UCSD-AML1 (cell line): ENCODE data around the gene APLN.

Source experiments
- DNase-seq: peaks from one replicate; lab custom pipeline; 2025; ENCODE audit not compliant: unreplicated experiment; lab: John Stamatoyannopoulos, UW

APLN gene

GRCh38 chrX:129654652-129655546 is at the start of gene APLN:
TSS of gene APLN (minus strand) at chrX:129654956. CDS start at chrX:129654630, 326 bp downstream.
- no peak for DNase-seq

- no peak for DNase-seq
These were observed 49.7 kb upstream of the APLN start for GRCh38 chrX:129704491-129704890.

GRCh38 chrX:129701624-129702069 is 46.9 kb upstream of the APLN start:
- DNase-seq: no peak

- DNase-seq: no peak
These were observed 45.8 kb upstream of the APLN start for GRCh38 chrX:129700536-129700935.

GRCh38 chrX:129698150-129698549 is 43.4 kb upstream of the APLN start:
- DNase-seq: no peak

GRCh38 chrX:129697204-129697829 is 42.6 kb upstream of the APLN start:
- no peak for DNase-seq

GRCh38 chrX:129696463-129697155 is 41.9 kb upstream of the APLN start:
- DNase-seq: no peak

- DNase-seq: no peak
These were observed 41.2 kb upstream of the APLN start for GRCh38 chrX:129695937-129696336.

- DNase-seq: no peak
These were observed 40.8 kb upstream of the APLN start for GRCh38 chrX:129695535-129695934.

- DNase-seq: no peak
These were observed 40.0 kb upstream of the APLN start for GRCh38 chrX:129694805-129695204.

- no peak for DNase-seq
These were observed 38.6 kb upstream of the APLN start for GRCh38 chrX:129693354-129693753.

GRCh38 chrX:129690435-129690834 is 35.7 kb upstream of the APLN start:
- no peak for DNase-seq

- no peak for DNase-seq
These were observed 35.0 kb upstream of the APLN start for GRCh38 chrX:129689796-129690195.

GRCh38 chrX:129688097-129688496 is 33.3 kb upstream of the APLN start:
- no peak for DNase-seq

- DNase-seq: no peak
These were observed 31.7 kb upstream of the APLN start for GRCh38 chrX:129686422-129686948.

- DNase-seq: no peak
These were observed 28.2 kb upstream of the APLN start for GRCh38 chrX:129682979-129683378.

- DNase-seq: no peak
These were observed 25.1 kb upstream of the APLN start for GRCh38 chrX:129679901-129680300.

- DNase-seq: no peak
These were observed 23.9 kb upstream of the APLN start for GRCh38 chrX:129678614-129679195.

- DNase-seq: no peak
These were observed 12.7 kb upstream of the APLN start for GRCh38 chrX:129667412-129667811.

- DNase-seq: no peak
These were observed 11.3 kb upstream of the APLN start for GRCh38 chrX:129665916-129666644.
